SK-N-MC (cell line): ENCODE results near the gene ZNF341.

Experiments
- DNase-seq: peaks from one replicate; pipeline ENCODE4 v3.0.0-alpha.2; 2011; ENCODE audit warnings: low read depth, low spot score
- H3K27ac ChIP-seq: fragments of 200-600 bp; sonication (generic); 2 replicates; pipeline ENCODE4 v1.5.1; 2016; ENCODE audit warnings: mixed run types
- H3K36me3 ChIP-seq: fragments of 200-600 bp; sonication (generic); 2 replicates; pipeline ENCODE4 v1.6.1; 2017; ENCODE audit warnings: antibody characterized with exemption, low read length, mixed read lengths; ENCODE audit not compliant: insufficient read depth
- H3K4me3 ChIP-seq: fragments of 200-600 bp; sonication (generic); 2 replicates; pipeline ENCODE4 v1.5.1; 2016
- H3K9ac ChIP-seq: fragments of 200-600 bp; sonication (generic); 2 replicates; pipeline ENCODE4 v1.8.0; 2017; ENCODE audit warnings: mixed run types, mixed read lengths; ENCODE audit not compliant: insufficient read length
- H3K9me3 ChIP-seq: fragments of 200-600 bp; sonication (generic); 2 replicates; pipeline ENCODE4 v1.6.1; 2017; ENCODE audit warnings: low read depth, mild to moderate bottlenecking, antibody characterized with exemption, low read length, moderate library complexity, mixed read lengths
- EZH2 ChIP-seq: fragments of 200-600 bp; sonication (generic); IDR thresholded peaks from one replicate; pipeline ENCODE4 v1.6.1; 2017; ENCODE audit warnings: antibody characterized with exemption
- FOXP2 ChIP-seq: optimal IDR thresholded peaks from 2 replicates; pipeline ENCODE3; 2011; ENCODE audit warnings: mild to moderate bottlenecking, moderate library complexity; ENCODE audit not compliant: insufficient read depth; ENCODE audit errors: extremely low read length, control extremely low read depth
- POLR2AphosphoS5 ChIP-seq: IDR thresholded peaks from 2 replicates; pipeline ENCODE4 v1.6.1; 2012; ENCODE audit warnings: mild to moderate bottlenecking, low read depth, low read length, borderline replicate concordance

Gene ZNF341

DNA sequence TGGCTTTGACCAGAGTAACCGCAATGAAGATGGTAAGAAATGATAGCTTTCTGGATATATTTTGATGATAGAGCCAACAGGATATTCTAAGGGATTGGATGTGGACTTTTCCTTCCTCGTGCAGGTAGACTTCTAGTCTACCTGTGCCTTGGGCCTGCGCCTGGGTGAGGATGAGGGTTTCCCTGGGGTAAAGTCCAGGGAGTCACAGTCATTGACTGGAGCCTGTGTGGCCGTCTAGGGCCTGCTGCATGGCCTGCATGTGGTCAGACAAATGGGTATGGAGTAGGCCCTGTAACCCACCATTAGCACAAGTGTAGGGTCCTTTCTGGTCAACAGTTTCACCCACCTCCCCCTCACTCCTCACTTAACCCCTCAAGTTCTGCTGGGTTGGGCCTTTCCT lies 66.6 kb downstream of the ZNF341 start:
- Histone ChIP-seq H3K9me3 (no peaks in the 10 kb centered on the region), H3K9ac (no peak overlapping the region), H3K36me3 (no peaks in the 10 kb centered on the region), H3K4me3 (no peak overlapping the region), H3K27ac (no peak overlapping the region)
- DNase-seq: no peak
- TF ChIP-seq FOXP2 (no peak), EZH2 (no peak), POLR2AphosphoS5 (no peak)

GRCh38 chr20:33803921-33804337 lies 72.1 kb downstream of the ZNF341 start:
- H3K9ac ChIP-seq: no peak overlapping the region
- no peak overlapping the region for H3K4me3 ChIP-seq
- TF ChIP-seq POLR2AphosphoS5: no peak
- no peak for TF ChIP-seq EZH2
- TF ChIP-seq FOXP2: no peak
- no peaks in the 10 kb centered on the region for H3K36me3 ChIP-seq
- DNase-seq: no peak
- no peak overlapping the region for H3K27ac ChIP-seq
- H3K9me3 ChIP-seq: no peaks in the 10 kb centered on the region

- TF ChIP-seq FOXP2 (no peak), EZH2 (no peak), POLR2AphosphoS5 (no peak)
- DNase-seq: no peak
- Histone ChIP-seq H3K9ac (no peak overlapping the region), H3K27ac (no peak overlapping the region), H3K9me3 (no peaks in the 10 kb centered on the region), H3K4me3 (no peak overlapping the region), H3K36me3 (no peaks in the 10 kb centered on the region)
Measured at GRCh38 chr20:33808388-33808787, 76.6 kb downstream of the ZNF341 start.

DNA sequence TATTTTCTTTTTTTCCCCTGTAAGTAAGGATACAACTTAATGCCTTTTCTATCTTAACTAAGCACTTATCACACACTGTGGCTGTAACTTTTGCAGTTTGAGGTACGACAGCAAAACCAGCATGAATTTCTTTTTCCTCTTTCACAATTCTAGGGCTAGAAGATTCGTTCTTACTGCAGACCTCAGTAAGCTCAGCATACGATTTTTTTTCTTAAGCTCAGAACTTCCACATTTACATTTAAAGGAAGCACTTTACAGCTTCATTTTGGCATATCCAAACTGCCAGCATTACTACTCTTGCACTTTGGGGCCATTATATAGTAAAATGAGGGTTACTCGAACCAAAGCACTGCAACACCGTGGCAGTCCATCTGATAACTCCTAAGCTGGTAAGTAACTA lies 78.5 kb downstream of the ZNF341 start:
- no peak overlapping the region for H3K4me3 ChIP-seq
- no peak for TF ChIP-seq FOXP2
- TF ChIP-seq POLR2AphosphoS5: no peak
- DNase-seq: no peak
- H3K9me3 ChIP-seq: no peaks in the 10 kb centered on the region
- H3K27ac ChIP-seq: no peak overlapping the region
- no peaks in the 10 kb centered on the region for H3K36me3 ChIP-seq
- H3K9ac ChIP-seq: no peak overlapping the region

DNA sequence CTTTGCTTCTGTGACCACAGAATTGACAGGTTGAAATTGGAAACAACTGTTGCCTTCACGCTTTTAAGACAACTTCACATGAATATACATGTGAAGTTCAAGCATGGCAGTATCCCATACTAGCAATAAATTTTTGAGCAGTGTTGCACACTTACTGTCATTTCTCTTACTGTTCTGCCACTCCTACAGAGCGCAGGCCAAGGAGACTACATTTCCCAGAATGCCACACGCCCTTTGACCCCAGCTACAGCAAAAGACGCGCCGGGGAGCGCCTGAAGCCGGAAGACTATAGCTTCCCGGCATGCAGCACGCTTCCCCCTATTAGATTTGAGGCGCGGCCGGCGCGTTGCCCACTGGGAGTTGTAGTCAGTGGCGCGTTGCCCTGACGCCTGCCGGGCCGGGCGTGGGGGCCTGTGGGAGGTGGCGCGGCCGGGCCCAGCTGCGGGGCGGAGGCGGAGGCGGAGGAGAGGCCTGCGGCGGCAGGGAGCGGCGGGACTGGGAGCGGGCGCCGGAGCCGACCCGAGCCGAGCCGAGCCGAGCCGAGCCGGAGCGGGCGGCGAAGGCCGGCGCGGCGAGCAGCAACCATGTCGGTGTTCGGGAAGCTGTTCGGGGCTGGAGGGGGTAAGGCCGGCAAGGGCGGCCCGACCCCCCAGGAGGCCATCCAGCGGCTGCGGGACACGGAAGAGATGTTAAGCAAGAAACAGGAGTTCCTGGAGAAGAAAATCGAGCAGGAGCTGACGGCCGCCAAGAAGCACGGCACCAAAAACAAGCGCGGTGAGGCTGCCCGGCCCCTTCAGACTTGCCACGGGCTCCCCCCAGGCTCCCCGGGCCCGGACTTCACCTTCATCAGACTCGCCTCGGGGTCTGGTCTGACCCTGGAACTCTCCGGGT lies 79.3 kb downstream of the ZNF341 start, which contains the start of gene CHMP4B:
TSS of gene CHMP4B (plus strand) at position 464 of the 891 bp plus-strand sequence. CDS start at position 585, 121 bp downstream.
- H3K9me3 ChIP-seq: no peaks in the 10 kb centered on the region
- DNase-seq: peak; percentile 94
- H3K9ac ChIP-seq: peak within 1 kb of the TSS; percentile 97
- H3K36me3 ChIP-seq: no peaks in the 10 kb centered on the region; the same call in 1 of the 2 replicates
- H3K4me3 ChIP-seq: peak within 1 kb of the TSS; percentile 96
- peak within 1 kb of the TSS; percentile 52; the same call in 1 of the 2 replicates for H3K27ac ChIP-seq
- TF ChIP-seq POLR2AphosphoS5: no peak
- TF ChIP-seq FOXP2: peak; percentile 70

GRCh38 chr20:33811776-33812151 lies 80.0 kb downstream of the ZNF341 start:
- Histone ChIP-seq H3K4me3 (peak overlapping the region; percentile 96), H3K36me3 (no peaks in the 10 kb centered on the region; the same call in 1 of the 2 replicates), H3K9me3 (no peaks in the 10 kb centered on the region), H3K9ac (peak overlapping the region; percentile 97), H3K27ac (peak overlapping the region; percentile 52; the same call in 1 of the 2 replicates)
- no peak for DNase-seq
- TF ChIP-seq POLR2AphosphoS5: no peak
- TF ChIP-seq EZH2: no peak

DNA sequence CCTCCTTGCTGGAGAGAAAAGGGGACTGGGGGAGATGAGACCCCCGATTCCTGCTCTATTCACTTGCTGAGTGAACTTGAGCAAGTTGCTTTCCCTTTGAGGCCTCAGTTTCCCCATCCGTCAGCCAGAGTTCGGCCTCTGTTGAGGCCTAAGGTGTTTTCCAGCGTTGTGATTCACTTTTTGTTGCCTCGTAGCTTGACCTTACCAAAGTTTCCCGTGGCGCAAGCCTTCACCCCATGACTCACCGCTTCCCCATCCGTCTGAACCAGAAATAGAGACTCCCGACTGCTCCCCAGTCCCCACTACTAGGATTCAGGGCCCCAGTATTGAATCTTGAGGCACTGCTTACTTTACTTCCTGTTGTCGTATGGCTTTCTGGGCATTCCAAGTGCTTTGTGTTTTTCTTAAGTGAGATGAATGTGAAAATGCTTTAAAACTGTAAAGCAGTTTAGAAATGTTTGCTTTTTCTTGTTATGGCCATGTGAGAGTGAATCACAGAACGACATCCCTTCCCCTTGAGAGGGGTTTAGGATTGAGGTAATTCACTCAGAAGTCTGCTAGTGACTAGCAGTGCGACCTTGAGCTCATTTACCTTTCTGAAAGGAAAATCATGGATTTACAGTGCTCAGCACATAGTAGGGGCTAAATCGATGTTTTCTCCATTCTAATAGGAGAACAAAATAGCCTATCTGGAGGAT lies 80.5 kb downstream of the ZNF341 start:
- Histone ChIP-seq H3K4me3 (peak overlapping the region; percentile 96), H3K9ac (peak overlapping the region; percentile 97), H3K36me3 (no peaks in the 10 kb centered on the region; the same call in 1 of the 2 replicates), H3K27ac (peak overlapping the region; percentile 52), H3K9me3 (no peaks in the 10 kb centered on the region)
- TF ChIP-seq FOXP2 (no peak), POLR2AphosphoS5 (no peak), EZH2 (no peak)
- no peak for DNase-seq

DNA sequence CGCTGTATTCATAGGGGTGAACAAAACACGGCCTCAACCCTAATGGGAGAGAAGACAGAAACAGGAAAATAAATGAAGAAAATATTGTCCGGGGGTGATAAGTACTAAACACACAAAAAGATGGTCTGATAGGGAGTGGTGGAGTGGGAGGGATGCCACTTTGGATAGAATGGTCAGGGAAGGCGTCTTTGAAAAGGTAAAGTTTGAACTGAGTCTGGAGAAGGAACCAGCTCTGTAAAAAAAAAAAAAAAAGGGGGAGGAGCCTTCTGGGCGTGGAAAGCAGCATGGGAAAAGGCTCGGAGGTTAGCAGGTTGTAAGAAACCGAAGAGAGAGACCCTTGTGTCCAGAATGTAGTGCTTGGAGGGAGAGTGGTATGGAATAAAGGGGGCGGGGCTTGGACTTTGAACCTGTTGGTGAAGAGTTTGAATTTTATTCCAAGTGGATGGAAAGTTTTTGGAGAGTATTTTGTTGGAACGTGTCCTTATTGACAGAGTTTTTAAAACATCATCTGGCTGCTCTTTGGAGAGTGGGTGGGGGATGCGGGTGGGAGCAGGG lies 81.2 kb downstream of the ZNF341 start:
- Histone ChIP-seq H3K27ac (peak overlapping the region; percentile 52), H3K36me3 (no peaks in the 10 kb centered on the region; the same call in 1 of the 2 replicates), H3K9me3 (no peaks in the 10 kb centered on the region), H3K9ac (peak overlapping the region; percentile 97), H3K4me3 (peak overlapping the region; percentile 96)
- TF ChIP-seq EZH2 (no peak), FOXP2 (no peak), POLR2AphosphoS5 (no peak)
- no peak for DNase-seq
